KMS-11 (cell line): Measurements from ENCODE around the gene NFATC1.
A peak's percentile ranks its signal among the peaks of the same experiment; 100 is the strongest.

Source experiments
- H2AFZ ChIP-seq: fragments of 200-600 bp; sonication (generic); 2 replicates; pipeline ENCODE4 v1.6.1; 2016; ENCODE audit warnings: antibody characterized with exemption, mixed run types, low read depth
- H3K27ac ChIP-seq: fragments of 200-600 bp; sonication (generic); 2 replicates; pipeline ENCODE4 v1.6.1; 2016; ENCODE audit warnings: mild to moderate bottlenecking, mixed run types
- H3K27me3 ChIP-seq: fragments of 200-600 bp; sonication (generic); 2 replicates; pipeline ENCODE4 v1.6.1; 2017; ENCODE audit warnings: mild to moderate bottlenecking, low read depth, mixed run types, moderate library complexity; ENCODE audit not compliant: insufficient read depth
- H3K36me3 ChIP-seq: fragments of 200-600 bp; sonication (generic); 2 replicates; pipeline ENCODE4 v1.6.1; 2017; ENCODE audit warnings: mild to moderate bottlenecking, mixed run types; ENCODE audit not compliant: insufficient read depth
- H3K4me1 ChIP-seq: fragments of 200-600 bp; sonication (generic); 2 replicates; pipeline ENCODE4 v1.6.1; 2016; ENCODE audit warnings: mild to moderate bottlenecking, low read depth, mixed run types; ENCODE audit not compliant: poor library complexity, severe bottlenecking
- H3K4me2 ChIP-seq: fragments of 200-600 bp; sonication (generic); 2 replicates; pipeline ENCODE4 v1.7.0; 2016; ENCODE audit warnings: mild to moderate bottlenecking, mixed run types
- H3K4me3 ChIP-seq: fragments of 200-600 bp; sonication (generic); IDR thresholded peaks from 2 replicates; pipeline ENCODE4 v1.6.1; 2017; ENCODE audit warnings: low read depth, low read length, mixed read lengths; ENCODE audit not compliant: insufficient read depth
- H3K79me2 ChIP-seq: fragments of 200-600 bp; sonication (generic); 2 replicates; pipeline ENCODE4 v1.6.1; 2016; ENCODE audit warnings: low read depth, mixed run types; ENCODE audit not compliant: insufficient read depth
- H3K9ac ChIP-seq: fragments of 200-600 bp; sonication (generic); 2 replicates; pipeline ENCODE4 v1.6.1; 2016; ENCODE audit warnings: mild to moderate bottlenecking, mixed run types
- H4K20me1 ChIP-seq: fragments of 200-600 bp; sonication (generic); 2 replicates; pipeline ENCODE4 v1.6.1; 2016; ENCODE audit warnings: mild to moderate bottlenecking, mixed run types; ENCODE audit not compliant: insufficient read depth
- CTCF ChIP-seq: fragments of 200-600 bp; sonication (generic); conservative IDR thresholded peaks from 2 replicates; pipeline ENCODE4 v1.6.1; 2017; ENCODE audit warnings: low read depth, mild to moderate bottlenecking, antibody characterized with exemption, low read length, moderate library complexity, mixed read lengths

Gene NFATC1

GRCh38 chr18:79395761-79396404 lies at the start of gene NFATC1:
TSS of gene NFATC1 (plus strand) at chr18:79395930. CDS start at chr18:79396225, 295 bp downstream.
- peak within 1 kb of the TSS; percentile 96 for H3K4me2 ChIP-seq
- no peak for TF ChIP-seq CTCF
- H3K27me3 ChIP-seq, result peaks cover 21% of the 10 kb centered on the region; the same call in 1 of the 2 replicates
- no peaks in the 10 kb centered on the region for H4K20me1 ChIP-seq
- H3K4me1 ChIP-seq, result peaks cover 24% of the 10 kb centered on the region
- H3K79me2 ChIP-seq, result no peaks in the 10 kb centered on the region
- H3K36me3 ChIP-seq, result no peaks in the 10 kb centered on the region
- H2AFZ ChIP-seq, result peak within 1 kb of the TSS; percentile 88
- no peak within 1 kb of the TSS for H3K27ac ChIP-seq
- H3K4me3 ChIP-seq, result no peak within 1 kb of the TSS
- peak within 1 kb of the TSS; percentile 74 for H3K9ac ChIP-seq

GRCh38 chr18:79345981-79346380 lies 49.7 kb upstream of the NFATC1 start:
- Histone ChIP-seq H3K79me2 (no peaks in the 10 kb centered on the region), H2AFZ (no peak overlapping the region), H3K4me3 (no peak overlapping the region), H3K4me1 (no peaks in the 10 kb centered on the region), H3K36me3 (peaks cover 5% of the 10 kb centered on the region; the same call in 1 of the 2 replicates), H4K20me1 (no peaks in the 10 kb centered on the region), H3K4me2 (no peak overlapping the region), H3K9ac (no peak overlapping the region), H3K27me3 (no peaks in the 10 kb centered on the region), H3K27ac (no peak overlapping the region)
- TF ChIP-seq CTCF, result no peak

GRCh38 chr18:79348066-79348465 lies 47.7 kb upstream of the NFATC1 start:
- H3K27ac ChIP-seq, result no peak overlapping the region
- no peak overlapping the region for H2AFZ ChIP-seq
- H4K20me1 ChIP-seq, result no peaks in the 10 kb centered on the region
- H3K4me1 ChIP-seq, result no peaks in the 10 kb centered on the region
- no peaks in the 10 kb centered on the region for H3K27me3 ChIP-seq
- H3K79me2 ChIP-seq, result no peaks in the 10 kb centered on the region
- no peak overlapping the region for H3K4me2 ChIP-seq
- no peak for TF ChIP-seq CTCF
- H3K36me3 ChIP-seq, result peaks cover 5% of the 10 kb centered on the region; the same call in 1 of the 2 replicates
- H3K9ac ChIP-seq, result no peak overlapping the region
- no peak overlapping the region for H3K4me3 ChIP-seq

GRCh38 chr18:79352432-79352831 lies 43.3 kb upstream of the NFATC1 start:
- Histone ChIP-seq H3K36me3 (no peaks in the 10 kb centered on the region), H4K20me1 (no peaks in the 10 kb centered on the region), H3K4me1 (no peaks in the 10 kb centered on the region), H2AFZ (no peak overlapping the region), H3K27ac (no peak overlapping the region), H3K4me3 (no peak overlapping the region), H3K9ac (no peak overlapping the region), H3K27me3 (no peaks in the 10 kb centered on the region), H3K4me2 (no peak overlapping the region), H3K79me2 (no peaks in the 10 kb centered on the region)
- no peak for TF ChIP-seq CTCF
